ENCODE results near the gene RAB11FIP3. TPM values are rescaled to one million over a fixed set of nuclear protein-coding genes. Genes with fewer than 3 reads are reported as not detected.

Gene RAB11FIP3
- total and polyA plus RNA-seq, 2 of the 13 experiments (the other 11 are each of a cell fraction or from before 2014, with no cell fraction given), result 34.3 to 57.6 TPM

- peak; percentile 79 for ATAC-seq
- H4K20me1 ChIP-seq (ENCODE audit: insufficient read depth, low read length), result no peaks in the 10 kb centered on the region
- CTCF ChIA-PET (ENCODE audit: low intra/inter-chr PET ratio, low total read pairs), result no interaction called here
- TF ChIP-seq PRDM15 (CRISPR knock-in tag; IDR thresholded peaks at IDR 0.05) (peak; percentile 74), ESRRA (CRISPR knock-in tag; IDR thresholded peaks at IDR 0.05; ENCODE audit: low read depth) (no peak), SOX13 (IDR thresholded peaks at IDR 0.05) (no peak), SOX13 (CRISPR knock-in tag; conservative IDR thresholded peaks at IDR 0.05 in 1 of 2, IDR thresholded peaks at IDR 0.05 in 1 of 2) (no peak; a peak in 1 of 4 replicates), ZNF451 (CRISPR knock-in tag; IDR thresholded peaks at IDR 0.05) (peak; percentile 34; the same call in 1 of the 2 replicates), NFIB (CRISPR knock-in tag; IDR thresholded peaks at IDR 0.05; ENCODE audit: borderline replicate concordance) (no peak), GATAD2A (CRISPR knock-in tag; IDR thresholded peaks at IDR 0.05) (peak; percentile 89), ZNF350 (CRISPR knock-in tag; IDR thresholded peaks at IDR 0.05; ENCODE audit: borderline replicate concordance, low read depth) (peak; percentile 50), ZNF383 (CRISPR knock-in tag; IDR thresholded peaks at IDR 0.05; ENCODE audit: borderline replicate concordance) (no peak)
- TF ChIP-seq, protein P1, sequence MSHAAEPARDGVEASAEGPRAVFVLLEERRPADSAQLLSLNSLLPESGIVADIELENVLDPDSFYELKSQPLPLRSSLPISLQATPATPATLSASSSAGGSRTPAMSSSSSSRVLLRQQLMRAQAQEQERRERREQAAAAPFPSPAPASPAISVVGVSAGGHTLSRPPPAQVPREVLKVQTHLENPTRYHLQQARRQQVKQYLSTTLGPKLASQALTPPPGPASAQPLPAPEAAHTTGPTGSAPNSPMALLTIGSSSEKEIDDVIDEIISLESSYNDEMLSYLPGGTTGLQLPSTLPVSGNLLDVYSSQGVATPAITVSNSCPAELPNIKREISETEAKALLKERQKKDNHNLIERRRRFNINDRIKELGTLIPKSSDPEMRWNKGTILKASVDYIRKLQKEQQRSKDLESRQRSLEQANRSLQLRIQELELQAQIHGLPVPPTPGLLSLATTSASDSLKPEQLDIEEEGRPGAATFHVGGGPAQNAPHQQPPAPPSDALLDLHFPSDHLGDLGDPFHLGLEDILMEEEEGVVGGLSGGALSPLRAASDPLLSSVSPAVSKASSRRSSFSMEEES (CRISPR knock-in tag; IDR thresholded peaks at IDR 0.05), result no peak
- TF ChIP-seq, protein P2, sequence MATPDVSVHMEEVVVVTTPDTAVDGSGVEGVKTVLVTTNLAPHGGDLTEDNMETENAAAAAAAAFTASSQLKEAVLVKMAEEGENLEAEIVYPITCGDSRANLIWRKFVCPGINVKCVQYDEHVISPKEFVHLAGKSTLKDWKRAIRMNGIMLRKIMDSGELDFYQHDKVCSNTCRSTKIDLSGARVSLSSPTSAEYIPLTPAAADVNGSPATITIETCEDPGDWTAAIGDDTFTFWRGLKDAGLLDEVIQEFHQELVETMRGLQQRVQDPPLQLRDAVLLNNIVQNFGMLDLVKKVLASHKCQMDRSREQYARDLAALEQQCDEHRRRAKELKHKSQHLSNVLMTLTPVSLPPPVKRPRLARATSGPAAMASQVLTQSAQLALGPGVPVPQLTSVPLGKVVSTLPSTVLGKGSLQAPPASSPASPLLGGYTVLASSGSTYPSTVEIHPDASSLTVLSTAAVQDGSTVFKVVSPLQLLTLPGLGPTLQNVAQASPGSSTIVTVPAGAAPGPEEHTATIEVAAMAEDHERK (CRISPR knock-in tag; IDR thresholded peaks at IDR 0.05; ENCODE audit: low read depth), result no peak
- TF ChIP-seq, protein P3, sequence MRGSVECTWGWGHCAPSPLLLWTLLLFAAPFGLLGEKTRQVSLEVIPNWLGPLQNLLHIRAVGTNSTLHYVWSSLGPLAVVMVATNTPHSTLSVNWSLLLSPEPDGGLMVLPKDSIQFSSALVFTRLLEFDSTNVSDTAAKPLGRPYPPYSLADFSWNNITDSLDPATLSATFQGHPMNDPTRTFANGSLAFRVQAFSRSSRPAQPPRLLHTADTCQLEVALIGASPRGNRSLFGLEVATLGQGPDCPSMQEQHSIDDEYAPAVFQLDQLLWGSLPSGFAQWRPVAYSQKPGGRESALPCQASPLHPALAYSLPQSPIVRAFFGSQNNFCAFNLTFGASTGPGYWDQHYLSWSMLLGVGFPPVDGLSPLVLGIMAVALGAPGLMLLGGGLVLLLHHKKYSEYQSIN (CRISPR knock-in tag; IDR thresholded peaks at IDR 0.05; ENCODE audit: borderline replicate concordance), result no peak
- TF ChIP-seq, protein P4, sequence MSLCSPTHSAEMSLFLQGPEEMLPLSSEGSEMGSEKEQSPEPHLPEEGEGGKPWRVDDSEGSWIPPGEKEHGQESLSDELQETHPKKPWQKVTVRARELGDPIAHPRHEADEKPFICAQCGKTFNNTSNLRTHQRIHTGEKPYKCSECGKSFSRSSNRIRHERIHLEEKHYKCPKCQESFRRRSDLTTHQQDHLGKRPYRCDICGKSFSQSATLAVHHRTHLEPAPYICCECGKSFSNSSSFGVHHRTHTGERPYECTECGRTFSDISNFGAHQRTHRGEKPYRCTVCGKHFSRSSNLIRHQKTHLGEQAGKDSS (CRISPR knock-in tag; IDR thresholded peaks at IDR 0.05; ENCODE audit: borderline replicate concordance, low read depth), result 0 out of 2 replicates have a peak, but pooled peaks have one; percentile 35
Measured at GRCh38 chr16:543301-544164, 118.1 kb downstream of the RAB11FIP3 start.

More at GRCh38 chr16:543301-544164, 118.1 kb downstream of the RAB11FIP3 start:
- intact Hi-C loops (cut with micrococcal nuclease; ENCODE audit: unreplicated experiment) (no loop called here), in situ Hi-C loops (cut with HindIII; ENCODE audit: extremely low pct_ligation_motif_present, low pct_unique_long_range_greater_than_20kb) (no loop called here)
- H3K27me3 ChIP-seq (ENCODE audit: control insufficient read depth in 1 of 2, insufficient read depth in 2 of 2, low read length in 2 of 2), result no peaks in the 10 kb centered on the region
- POLR2A ChIA-PET, result interaction anchor here (0.8 to 2.6 kb wide), 13 partner anchors 10 to 44 kb away, joined by 3 to 17 read pairs (median 4); partner anchors contain the start of genes CAPN15 and NHLRC4
- DNase-seq (ENCODE audit: low spot score), result peak; percentile 73
- peak overlapping the region; percentile 79 for H3K4me2 ChIP-seq (ENCODE audit: low read depth, low read length)
- H3K36me3 ChIP-seq (replicated peaks in 1 of 2; ENCODE audit: control insufficient read depth in 1 of 2, insufficient read depth in 2 of 2, low read length in 2 of 2), result peaks cover 4 to 6% of the 10 kb centered on the region in 2 experiments; a peak in 3 of 5 replicates
- H3K9ac ChIP-seq (ENCODE audit: insufficient read depth, low read depth, low read length), result peak overlapping the region; percentile 74
- H2AFZ ChIP-seq (ENCODE audit: low read length), result no peak overlapping the region
- FAIRE-seq, result peak; percentile 43
- peak overlapping the region; percentile 36 to 53 (median 39); a peak in 5 of 6 replicates for H3K4me3 ChIP-seq (replicated peaks in 1 of 3; ENCODE audit: insufficient read depth in 1 of 3, low read depth in 2 of 3, low read length in 3 of 3)
- H3K9me3 ChIP-seq (ENCODE audit: low read length), result no peaks in the 10 kb centered on the region
- H3K4me1 ChIP-seq (ENCODE audit: insufficient read depth, low read length), result peaks cover 21% of the 10 kb centered on the region
- TSS peak; percentile 48 for BruUV-seq (replicated peaks)
- peaks cover 36% of the 10 kb centered on the region for H3K79me2 ChIP-seq (ENCODE audit: insufficient read depth, low read length)
- WGBS (ENCODE audit: low lambda C conversion rate), result 53% methylated on average over 17 of the region's 51 CpGs
- H3K27ac ChIP-seq (ENCODE audit: extremely low read length, insufficient read depth, low read length), result peak overlapping the region; percentile 85
